HUDEP-2 (cell line): ENCODE results near the gene ZKSCAN7.
"Not testable (repeated sequence)": the region's sequence is repeated elsewhere in the genome, so short reads cannot be mapped to it uniquely, and the experiment has no call there.

ENCODE experiments used
- DNase-seq, 76 experiments: peaks; one replicate each; lab custom pipeline; 2025; ENCODE audit not compliant: unreplicated experiment in 76 of 76; lab: John Stamatoyannopoulos, UW

Gene ZKSCAN7

DNA sequence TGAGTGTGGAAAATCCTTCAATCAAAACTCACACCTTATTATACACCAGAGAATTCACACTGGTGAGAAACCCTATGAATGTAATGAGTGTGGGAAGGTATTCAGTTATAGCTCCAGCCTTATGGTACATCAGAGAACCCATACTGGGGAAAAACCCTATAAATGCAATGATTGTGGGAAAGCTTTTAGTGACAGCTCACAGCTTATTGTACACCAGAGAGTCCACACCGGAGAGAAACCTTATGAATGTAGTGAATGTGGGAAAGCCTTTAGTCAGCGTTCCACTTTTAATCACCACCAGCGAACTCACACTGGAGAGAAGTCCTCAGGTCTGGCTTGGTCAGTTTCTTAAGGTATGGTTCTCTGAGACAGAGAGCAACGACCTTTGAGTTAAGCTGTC lies 16.0 kb downstream of the ZKSCAN7 start:
- no peak for DNase-seq

DNA sequence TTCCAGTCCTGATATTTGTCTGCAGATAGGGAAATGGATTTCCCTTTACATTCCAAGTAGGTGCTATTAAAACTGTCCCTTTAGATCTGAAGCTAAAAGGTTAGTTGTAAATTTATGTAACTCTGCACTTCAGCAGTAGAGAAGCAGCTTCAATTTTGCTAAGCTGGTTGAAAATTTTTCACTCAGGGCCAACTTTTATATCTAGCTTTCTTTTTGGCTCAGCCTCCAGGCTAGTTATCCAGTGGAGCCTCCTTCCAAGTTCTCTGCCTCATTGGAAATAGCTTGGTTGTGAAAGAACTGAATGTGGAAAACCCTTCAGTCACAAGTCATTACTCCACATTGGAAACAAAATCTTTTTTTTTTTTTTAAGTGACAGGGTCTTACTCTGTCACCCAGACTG lies 21.6 kb downstream of the ZKSCAN7 start:
- no peak for DNase-seq

DNA sequence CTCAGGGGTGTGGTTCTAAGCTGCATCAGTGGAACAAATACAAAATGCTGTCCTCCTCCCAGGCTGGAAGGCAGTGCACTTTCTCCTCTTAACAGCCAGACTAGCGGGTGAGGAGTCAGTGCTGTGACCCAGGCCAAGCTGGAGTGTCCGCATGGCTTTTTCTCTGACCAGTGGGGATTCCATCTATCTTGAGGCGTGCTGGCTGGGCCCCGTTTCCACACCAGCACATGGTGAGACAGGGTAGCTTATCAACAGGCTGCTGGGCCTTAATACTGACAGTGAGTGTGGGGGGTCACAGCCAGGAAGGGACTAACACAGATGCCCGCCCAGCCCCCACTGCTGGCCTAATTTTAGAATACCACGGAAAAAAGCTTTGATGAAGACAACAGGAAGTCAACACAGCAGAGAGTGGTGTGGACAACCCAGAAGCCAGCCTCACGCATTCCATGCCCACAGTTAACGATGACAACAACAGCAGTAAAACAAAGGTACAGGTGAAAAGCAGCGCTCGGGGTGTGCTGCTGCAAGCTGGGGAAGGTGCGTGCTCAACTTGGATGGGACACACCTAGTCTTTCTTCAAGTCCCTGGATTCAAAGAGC lies 22.5 kb downstream of the ZKSCAN7 start:
- not testable (repeated sequence) for DNase-seq

DNA sequence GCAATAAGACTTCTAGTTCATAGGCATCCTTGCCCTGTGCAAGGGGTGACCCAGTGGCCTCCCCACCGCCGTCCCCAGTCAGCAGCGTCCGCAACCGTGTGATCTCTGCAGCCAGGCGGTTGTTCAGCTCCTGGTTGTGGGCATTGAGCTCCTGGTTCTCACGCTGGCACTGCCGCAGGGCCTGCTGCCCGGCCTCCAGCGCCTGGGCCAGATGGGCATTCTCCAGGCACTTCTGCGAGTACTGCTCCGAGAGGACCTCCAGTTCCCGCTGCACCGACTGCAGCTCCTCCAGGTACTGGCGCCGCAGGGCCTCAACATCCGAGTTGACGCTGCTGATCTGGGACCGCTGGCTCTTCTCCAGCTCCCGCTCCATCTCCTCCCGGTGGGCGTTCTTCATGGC lies 23.3 kb downstream of the ZKSCAN7 start:
- DNase-seq = not testable (repeated sequence)

DNA sequence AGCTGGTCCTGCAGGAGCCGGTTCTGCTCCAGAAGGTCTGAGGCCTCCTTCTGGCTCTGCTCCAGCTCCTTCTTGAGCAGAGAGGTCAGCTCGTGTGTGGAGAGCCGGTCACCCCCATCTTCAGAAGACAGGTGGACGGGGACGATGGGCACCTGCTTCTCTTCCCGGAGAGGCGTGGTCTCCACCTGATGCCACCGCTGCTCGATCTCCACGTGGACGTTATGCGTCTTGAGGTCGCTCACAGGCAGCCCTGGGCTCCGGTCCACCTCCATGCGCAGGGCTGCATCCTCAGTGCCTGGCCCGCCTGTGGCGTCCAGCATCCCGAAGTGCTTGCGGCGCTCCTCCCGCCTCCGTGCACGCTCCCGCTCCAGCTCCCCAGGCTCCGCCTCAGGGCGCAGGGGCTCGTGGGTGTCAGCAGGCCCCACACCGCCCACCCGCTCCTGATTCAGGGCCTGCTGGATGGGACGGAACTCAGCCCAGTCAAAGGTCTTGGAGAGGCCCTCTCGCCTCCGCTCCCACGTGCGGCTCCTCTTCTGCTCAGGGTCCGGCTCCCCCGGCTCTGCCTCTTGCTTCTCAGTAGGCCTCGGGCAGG lies 24.0 kb downstream of the ZKSCAN7 start:
- DNase-seq = not testable (repeated sequence)

DNA sequence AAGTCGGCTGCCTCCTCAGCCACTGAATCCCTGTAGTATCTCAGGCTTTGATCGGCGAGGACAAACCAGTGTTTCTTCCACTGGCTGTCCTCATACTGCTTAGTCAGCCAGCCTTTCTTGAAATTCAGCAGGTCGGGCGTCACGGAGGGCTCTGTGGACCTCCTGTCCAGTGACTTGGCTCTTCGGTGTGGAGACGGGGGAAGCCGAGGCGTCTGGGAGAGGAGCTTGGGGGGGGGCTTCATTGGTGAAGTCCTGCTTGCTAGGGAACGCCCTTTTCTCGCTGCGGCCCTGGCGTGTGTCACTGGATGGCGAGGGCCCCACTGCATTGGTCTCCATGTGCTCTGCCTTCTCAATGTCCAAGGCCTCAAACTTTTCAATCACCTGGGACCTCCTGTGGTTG lies 24.8 kb downstream of the ZKSCAN7 start:
- not testable (repeated sequence) for DNase-seq

DNA sequence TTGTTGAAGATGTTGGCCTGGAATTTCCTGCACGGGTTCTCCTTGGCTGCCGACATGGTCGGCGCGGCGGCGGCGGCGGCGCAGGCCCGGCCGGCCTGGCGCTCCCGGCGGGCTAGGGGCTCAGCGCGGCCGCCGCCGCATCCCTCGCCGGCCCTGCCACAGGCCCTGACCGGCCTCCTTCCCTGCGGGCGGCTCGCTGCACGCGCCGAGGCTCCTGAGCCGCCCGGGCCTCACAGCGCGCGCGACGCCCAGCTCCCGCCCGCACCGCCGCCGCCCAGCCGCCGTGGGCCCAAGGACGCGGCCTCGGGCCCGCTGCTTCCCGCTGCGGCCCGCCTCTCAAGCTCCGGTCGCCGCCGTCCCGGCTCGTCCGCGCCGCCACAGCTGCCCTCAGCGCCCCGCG lies 26.0 kb downstream of the ZKSCAN7 start:
- not testable (repeated sequence) for DNase-seq

DNA sequence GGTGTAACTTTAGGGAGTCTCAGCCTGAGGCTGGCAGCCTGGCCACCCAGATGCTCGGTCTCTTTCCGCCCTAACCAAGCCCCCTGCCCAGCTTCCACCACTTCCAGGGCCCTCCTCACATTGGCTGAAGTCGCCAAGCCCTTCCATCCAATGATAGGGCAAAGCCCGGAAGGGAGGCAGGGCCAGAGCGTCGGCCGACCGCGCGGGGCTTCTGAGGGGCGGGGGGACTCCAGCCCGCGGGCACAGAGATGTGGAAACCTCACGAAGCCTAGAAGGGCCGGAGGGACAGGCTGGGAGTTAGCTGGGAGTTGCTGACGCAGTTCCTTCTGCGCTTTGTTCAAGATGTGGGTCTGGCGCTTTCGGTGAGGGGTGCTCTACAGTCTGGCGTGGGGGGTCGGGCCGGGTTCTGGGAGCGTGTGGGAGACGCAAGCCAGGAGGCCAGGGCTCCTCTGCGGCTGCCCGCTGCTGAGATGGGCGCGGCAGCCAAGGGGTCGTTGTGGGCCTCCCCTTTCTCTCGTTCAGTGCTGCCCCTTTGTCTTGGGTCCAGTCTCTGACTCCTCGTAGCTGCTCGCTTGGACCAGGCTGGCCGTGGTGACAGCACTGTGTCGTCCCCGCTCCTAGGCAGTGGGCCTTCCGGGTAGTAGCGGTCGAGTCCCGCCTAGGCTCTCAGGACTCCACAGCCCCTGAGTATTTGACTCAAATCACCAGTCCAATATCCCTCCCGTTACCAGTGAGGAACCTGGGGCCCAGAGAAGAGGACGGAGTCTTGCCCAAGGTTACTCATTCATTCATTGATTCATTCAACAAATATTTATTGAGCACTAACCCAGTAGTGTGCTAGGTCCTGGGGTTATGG lies 29.9 kb downstream of the ZKSCAN7 start, which contains the start of gene ZNF660:
TSS of gene ZNF660 (plus strand) at position 319 of the 856 bp plus-strand sequence. CDS start 9,230 bp downstream, outside the sequence.
- DNase-seq = no peak

DNA sequence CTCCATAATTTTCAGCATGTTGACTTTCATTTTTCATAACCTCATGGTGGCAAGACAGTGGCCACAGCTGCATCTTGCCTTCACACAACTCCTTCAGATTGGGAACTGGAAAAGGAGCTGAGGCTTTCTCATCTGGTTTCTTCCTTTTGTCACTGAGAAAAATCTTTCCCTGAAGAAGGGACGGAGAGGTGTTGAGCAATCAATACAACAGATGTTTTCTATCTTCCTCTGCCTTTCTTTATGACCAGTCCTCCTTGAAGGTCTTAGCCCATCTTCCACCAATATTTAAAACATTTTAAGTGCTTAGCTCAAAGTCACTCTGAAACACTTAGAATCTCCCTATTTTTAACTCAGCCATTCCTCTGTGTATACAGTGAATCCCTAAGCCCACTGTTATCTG lies 41.6 kb downstream of the ZKSCAN7 start:
- DNase-seq = no peak

DNA sequence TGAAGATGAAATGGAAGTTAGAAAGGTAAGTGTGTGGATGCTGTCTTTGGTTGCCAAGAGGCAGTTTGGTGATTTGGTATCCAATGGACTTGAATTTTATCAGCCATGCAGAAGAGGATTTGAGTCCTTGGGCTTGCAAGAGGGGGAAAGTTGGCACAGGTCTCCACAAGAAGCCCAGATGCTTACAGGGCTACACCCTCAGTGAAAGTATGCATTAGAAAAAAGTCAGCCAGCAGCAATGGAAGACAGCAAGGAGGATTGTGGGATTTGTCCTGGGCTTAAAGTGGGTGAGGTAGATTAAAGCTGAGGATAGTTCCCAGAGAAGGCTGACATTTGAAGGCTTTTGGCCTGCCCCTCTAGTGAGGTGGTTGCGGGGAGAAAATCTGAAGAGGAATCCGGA lies 46.8 kb downstream of the ZKSCAN7 start:
- DNase-seq = no peak

DNA sequence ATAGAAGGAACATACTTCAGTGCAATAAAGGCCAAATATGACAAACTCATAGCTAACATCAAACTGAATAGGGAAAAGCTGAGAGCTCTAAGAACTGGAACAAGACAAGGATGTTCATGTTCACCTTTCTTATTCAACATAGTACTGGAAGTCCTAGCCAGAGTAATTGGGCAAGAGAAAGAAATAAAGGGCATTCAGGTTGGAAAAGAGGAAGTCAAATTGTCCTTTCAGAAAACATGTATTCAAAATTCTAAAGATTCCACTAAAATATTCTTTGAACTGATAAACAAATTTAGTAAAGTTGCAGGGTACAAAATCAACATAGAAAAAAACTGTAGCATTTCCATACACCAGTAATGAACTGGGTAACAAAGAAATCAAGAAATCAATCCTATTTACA lies 57.7 kb downstream of the ZKSCAN7 start:
- no peak for DNase-seq
